Measurements from ENCODE around the gene ZNF311. TPM values are rescaled to one million over a fixed set of nuclear protein-coding genes. Genes with fewer than 3 reads are reported as not detected.
"Not testable (repeated sequence)": the region's sequence is repeated elsewhere in the genome, so short reads cannot be mapped to it uniquely, and the experiment has no call there.

ZNF311 gene
- total RNA-seq, 1 experiment from 2014 or later, result 5.3 TPM

DNA sequence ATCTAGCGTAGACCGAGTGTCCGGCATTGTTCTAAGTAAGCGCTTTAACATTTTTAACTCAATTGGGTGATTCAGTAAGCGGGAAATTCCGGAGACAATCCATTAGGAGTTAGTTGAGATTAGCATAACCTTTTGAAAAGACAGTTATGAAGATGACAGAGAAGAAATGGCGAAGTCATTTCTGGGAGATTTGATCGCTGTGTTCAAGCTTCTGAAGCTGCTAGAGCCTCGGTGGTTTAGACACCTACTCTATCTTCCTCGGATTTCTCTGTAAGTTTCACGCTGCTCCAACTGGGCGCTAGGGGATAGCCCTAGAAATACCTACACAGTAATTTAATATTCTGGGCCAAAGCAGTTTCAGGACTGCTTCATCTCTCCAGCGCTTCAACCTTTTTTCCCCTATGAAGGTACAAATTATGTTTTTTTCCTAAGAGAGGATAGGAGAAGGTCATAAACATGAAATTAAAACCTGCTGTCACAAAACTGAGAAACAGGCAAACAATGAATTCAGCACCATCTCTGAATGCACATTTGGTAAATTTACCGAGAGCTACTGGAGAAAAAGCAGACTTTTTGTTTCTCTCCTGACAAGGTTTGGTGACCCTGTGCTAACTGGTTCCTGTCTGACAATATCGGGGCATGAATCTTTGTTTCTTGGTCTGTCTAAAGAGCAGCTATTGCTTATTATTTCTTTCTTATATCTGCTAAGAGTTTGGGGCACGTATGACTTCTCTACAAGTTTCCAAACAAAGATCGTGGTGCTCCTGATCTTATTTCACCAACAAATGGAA, 22.4 kb downstream of the ZNF311 start:
- peak; percentile 84 for DNase-seq (ENCODE audit: low read depth)

DNA sequence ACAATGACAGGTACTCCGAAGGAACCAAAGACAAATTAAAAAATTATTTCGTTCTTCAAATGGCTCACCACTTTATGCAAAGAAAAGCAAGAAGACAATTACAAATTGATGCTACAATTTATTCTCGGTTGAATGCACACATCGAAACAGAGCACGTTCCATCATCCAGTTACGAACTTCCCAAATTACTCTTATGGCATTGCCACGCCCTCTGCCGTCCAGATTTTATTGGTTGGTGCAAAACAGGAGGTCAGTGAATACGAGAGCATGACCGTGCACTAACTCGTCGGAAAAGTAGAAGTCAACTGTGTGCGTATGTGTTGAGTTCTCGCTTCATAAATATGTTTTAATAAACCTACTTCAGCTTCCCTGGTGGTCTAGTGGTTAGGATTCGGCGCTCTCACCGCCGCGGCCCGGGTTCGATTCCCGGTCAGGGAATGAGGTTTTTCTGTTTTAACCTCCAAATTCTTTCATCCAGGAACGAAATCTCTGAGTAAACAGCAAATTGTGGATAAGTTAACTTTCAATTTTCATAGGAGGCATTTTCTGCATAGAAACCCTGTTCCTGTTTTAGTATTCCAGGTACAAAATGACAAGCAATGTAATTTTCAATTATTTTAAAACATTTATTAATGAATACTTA, 23.2 kb downstream of the ZNF311 start:
- DNase-seq (ENCODE audit: low read depth), result peak; percentile 97

DNA sequence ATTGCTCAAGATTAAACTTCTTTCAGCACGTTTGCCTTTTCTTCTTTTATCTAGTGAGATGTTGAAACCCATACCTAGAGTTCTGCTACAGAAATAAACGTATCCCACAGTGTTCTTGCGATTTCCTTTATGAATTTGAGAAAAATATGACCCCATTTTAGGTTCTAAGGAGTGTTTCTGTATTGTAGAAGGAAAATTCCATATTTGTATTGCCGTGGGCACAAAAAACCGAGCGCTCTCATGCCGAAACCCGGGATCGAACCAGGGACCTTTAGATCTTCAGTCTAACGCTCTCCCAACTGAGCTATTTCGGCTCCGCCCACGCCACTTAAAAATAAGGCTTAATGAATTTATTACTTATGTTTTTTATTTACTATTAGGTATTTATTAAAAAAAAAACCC, 23.7 kb downstream of the ZNF311 start:
- peak; percentile 80 for DNase-seq (ENCODE audit: low read depth)

DNA sequence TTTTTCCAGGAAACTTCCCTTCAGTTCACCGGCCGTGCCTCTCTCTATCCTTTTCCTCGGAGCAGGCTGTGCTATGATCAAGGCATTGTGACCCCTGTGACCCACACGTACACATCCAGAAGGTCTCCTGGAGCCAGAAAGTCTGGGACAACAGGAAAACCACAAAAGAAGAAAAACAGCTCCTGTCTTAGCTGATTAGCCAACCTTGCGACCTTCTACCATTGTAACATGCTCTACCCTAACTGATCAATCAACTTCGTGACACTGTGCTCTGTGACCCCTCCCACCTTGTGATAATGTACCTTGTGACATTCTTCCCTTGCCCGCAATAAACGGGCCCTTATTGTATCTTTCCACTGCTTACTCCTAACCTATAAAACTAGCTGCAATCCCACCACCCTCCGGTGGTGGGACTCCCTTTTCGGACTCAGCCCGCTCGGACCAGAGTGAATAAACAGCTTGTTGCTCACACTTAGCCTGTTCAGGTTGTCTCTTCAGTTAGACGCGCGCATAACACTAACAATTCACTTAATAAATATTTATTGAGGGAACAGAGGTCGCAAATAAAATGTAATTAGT, 24.2 kb downstream of the ZNF311 start:
- peak; percentile 95 for DNase-seq (ENCODE audit: low read depth)

DNA sequence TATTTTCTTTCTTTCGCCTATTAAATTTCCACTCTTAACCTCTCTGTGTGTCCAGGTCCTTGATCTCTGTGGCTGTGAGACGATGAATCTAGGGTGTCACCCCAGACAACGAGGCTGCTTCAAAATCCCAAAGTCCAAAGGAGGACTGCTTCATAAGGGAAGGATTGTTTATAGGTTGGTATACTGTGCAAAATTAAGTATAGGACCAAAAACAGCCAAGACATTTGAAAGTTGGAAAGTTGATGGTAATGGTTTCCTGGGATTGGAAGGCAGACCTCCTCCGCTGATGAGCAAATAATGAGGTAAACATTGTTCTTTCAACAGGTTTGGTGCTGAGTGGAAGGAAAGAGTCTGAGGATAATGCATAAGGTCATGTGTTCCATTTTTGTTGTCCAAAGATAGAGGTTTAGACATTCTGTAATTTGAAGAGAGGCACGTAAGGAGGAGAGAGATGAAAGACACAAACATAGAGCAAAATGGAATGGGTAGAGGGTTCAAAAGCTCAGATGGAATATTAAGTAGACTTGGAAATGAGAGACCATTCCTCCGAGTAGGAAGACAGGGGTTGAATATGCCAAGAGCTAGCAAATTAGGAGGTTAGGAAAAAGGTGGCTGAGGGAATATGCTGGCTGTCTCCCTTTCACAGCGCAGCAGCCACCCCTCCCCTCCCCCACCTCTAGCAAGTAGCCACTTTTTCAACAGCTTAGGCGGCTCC, 24.8 kb downstream of the ZNF311 start:
- DNase-seq (ENCODE audit: low read depth), result no peak

DNA sequence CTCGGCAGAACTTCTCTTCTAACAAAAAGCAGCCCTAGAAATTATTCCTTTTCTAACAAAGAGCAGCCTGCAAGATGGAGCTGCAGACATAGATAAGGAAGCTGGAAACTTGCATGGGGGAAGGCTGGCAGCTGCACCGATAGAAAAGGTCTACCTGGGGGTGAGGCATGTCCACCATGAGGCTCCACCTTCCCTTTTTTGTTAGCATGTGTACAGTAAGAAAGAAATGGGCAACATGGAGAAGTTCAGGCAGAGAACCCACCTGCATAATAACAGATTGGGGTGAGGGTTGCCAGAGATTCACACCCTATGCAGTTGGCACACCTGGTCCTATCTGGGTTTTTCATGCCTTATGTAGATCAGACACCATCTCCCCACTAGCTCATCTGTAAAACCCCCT, 25.4 kb downstream of the ZNF311 start:
- no peak for DNase-seq (ENCODE audit: low read depth)

DNA sequence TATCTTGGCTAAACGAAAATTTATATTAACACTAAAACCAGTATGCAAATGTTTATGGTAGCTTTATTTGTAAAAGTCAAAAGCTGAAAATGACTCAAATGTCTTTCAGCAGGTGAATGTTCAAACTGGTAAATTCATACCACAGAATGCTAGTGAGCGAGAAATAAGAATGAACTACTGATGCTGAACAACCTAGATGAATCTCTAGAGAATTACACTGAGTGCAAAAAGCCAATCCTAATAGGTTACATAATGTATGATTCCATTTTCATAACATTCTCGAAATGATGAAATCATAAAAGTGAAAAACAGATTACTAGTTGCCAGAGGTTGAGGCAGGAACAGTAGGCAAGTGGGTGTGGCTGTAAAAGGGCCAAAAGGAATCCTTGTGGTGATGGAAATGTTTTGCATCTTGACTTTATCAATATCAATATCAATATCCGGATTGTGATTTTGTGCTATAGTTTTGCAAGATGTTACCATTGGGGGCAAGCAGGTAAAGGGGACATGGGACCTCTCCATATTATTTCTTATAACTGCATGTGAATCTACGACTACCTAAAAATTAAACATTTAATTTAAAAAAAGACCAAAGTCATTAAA, 26.1 kb downstream of the ZNF311 start:
- no peak for DNase-seq (ENCODE audit: low read depth)

DNA sequence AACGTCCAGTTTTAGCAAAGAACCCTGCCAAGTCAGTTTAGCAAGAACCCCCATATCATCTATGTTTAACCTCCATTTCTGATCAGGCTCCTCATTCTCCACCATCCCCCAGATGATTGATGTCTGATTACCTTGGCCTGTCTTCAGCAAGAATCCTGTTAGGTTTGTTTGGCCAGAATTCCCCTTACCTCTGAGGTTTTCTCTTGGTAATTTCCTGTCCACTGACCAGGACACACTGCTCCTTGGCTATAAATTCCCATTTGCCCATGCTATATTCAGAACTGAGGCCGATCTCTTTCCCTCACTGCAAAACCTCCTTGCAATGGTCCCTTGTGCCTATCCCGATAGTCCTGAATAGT, 27.0 kb downstream of the ZNF311 start:
- no peak for DNase-seq (ENCODE audit: low read depth)

DNA sequence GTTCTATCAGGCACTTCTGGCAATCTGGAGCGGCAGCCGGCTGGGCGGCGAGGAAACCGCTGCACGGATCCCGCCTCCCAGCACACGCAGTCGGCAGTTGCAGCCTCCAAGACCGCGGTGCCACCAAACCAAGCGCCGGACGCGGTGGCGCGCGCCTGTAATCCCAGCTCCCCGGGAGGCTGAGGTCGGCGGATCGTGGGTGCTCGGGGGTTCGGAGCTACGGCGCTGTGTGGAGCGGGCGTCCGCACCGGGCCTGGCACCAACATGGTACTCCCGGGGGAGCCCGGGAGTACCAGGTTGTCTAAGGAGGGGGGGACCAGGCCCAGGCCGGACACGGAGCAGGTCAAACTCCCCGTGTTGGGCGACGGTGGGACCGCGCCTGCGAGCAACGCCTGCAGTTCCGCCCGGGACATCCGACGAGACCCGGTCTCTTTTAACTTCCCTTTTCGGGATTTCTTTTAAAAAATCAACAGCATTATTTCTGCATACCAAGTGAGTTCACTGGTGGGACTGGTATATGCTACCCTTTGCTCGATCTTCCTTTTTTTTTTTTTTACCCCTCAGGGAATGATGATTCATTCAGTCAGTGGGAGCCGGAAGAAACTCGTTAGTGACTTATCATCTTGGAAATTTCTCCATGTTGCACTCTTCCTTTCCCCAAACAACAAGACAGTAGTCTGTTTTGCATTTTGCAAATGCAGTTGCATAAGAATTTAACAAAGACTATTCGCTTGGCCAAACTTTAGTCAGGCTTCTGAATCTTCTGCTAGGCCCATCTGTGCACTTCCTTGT, 27.6 kb downstream of the ZNF311 start:
- DNase-seq (ENCODE audit: low read depth), result peak; percentile 93

DNA sequence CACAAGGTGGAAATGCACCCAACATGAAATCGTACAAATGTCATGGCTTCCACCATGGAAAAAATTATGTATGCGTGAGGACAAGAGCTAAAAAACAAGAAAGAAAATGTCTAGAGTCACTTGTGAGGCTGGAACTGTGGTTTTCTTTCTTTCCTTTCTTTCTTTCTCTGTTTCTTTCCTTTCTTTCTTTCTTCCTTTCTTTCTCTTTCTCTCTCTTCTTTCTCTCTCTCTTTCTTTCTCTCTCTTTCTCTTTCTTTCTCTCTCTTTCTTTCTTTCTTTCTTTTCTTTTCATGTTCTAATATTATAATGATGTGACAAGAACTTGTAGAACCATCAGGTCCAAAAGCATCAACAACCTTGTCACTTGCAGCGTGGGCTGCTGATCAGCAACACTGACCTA, 28.4 kb downstream of the ZNF311 start:
- no peak for DNase-seq (ENCODE audit: low read depth)

DNA sequence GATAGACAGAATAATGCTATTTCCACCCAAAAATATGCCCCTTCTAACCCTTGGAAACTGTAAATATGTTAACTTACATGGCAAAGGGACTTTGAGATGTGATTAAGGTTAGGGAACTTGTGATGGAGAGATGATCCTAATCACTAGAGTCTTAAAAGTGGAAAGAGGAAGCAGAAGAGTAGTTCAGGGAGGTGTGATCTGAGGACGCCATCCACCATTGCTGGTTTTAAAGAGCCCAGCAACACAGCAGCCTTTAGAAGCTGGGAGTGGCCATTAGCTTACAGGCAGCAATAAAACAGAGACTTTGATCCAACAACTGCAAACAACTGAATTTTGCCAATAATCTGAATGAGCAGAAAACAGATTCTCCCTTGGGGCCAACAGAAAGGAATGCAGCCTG, 30.6 kb downstream of the ZNF311 start:
- DNase-seq (ENCODE audit: low read depth), result no peak

DNA sequence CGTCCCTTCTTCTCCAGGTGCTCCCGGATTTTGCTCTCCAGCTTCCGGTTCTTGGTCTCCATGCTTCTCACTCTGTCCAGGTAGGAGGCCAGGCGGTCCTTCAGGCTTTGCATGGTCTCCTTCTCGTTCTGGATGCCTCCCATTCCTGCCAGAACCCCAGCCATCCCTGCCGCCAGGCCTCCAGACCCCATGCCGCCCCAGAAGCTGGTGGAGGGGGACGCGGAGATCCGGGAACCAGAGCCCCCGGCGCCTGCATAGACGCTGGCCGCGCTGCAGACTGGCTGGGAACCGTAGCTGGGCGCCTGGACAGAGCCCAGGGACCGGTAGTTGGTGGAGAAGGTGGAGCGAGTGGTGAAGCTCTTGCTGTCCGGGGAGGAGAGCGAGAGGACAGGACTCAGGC, 35.1 kb downstream of the ZNF311 start:
- not testable (repeated sequence) for DNase-seq (ENCODE audit: low read depth)

DNA sequence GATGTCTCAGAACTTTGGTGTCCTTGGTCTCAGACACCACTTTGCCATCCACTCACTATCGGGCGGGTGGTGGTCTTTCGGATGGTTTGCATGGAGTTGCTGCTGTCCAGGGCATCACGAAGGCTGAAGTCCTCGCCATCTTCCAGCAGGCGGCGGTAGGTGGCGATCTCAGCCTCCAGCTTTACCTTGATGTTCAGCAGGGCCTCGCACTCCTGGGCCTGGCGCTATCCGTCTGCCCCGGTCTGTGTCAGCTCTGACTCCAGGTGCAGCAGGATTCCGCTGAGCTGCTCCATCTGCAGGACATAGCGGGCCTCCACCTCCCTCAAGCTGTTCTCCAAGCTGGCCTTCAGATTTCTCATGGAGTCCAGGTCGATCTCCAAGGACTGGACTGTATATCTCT, 36.0 kb downstream of the ZNF311 start:
- DNase-seq (ENCODE audit: low read depth), result no peak

DNA sequence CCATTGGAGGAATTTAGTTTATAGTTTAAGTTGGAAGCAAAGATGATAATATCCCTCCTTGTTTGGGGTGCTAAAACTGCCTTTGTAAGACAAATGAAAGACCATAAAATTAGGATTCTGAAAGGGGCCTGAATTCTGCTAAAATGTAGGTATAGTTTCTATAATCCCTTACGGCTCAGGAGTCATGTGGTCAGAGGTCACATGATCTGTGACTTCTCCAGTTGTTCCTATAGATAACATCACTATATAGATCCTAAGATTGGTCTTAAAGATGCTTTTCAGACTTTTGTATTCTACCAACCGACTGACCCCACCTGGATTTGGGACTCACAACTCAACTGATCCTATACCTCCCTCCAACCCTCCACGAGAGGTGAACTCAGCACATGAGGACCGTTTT, 36.6 kb downstream of the ZNF311 start:
- no peak for DNase-seq (ENCODE audit: low read depth)

DNA sequence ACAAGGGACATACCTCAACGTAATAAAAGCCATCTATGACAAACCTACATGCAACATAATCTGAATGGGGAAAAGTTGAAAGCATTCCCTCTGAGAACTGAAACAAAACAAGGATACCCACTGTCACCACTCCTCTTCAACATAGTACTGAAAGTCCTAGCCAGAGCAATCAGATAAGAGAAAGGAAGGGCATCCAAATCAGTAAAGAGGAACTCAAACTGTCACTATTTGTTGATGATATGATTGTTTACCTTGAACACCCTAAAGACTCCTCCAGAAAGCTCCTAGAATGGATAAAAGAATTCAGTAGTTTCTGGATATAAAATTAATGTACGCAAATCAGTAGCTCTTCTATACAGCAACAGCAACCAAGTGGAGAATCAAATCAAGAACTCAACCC, 39.4 kb downstream of the ZNF311 start:
- DNase-seq (ENCODE audit: low read depth), result no peak

DNA sequence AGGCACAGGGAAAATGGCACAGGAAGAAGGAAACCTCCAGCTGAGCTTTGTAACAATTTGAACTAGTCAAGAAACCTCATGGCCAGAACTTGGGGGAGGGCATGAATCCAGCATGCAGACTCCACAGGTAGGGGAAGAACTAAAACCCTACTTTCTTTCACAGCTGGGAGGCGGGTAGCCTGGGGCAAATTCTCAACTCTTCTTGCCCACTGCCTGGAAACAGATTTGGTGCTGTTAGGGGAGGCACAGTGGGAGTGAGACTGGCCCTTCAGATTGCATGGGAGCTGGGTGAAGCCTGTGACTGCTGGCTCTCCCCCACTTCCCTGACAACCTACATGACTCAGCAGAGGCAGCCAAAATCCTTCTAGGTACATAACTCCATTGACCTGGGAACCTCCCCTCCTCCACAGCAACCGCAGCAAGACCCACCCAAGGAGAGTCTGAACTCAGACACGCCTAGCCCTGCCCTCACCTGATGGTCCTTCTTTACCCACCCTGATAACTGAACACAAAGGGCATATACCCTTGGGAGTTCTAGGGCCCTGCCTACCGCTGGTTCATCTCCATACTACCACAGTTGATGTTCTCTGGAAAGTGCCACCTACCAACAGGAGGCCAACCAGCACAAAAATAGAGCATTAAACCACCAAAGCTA, 44.1 kb downstream of the ZNF311 start:
- DNase-seq (ENCODE audit: low read depth), result peak; percentile 34

DNA sequence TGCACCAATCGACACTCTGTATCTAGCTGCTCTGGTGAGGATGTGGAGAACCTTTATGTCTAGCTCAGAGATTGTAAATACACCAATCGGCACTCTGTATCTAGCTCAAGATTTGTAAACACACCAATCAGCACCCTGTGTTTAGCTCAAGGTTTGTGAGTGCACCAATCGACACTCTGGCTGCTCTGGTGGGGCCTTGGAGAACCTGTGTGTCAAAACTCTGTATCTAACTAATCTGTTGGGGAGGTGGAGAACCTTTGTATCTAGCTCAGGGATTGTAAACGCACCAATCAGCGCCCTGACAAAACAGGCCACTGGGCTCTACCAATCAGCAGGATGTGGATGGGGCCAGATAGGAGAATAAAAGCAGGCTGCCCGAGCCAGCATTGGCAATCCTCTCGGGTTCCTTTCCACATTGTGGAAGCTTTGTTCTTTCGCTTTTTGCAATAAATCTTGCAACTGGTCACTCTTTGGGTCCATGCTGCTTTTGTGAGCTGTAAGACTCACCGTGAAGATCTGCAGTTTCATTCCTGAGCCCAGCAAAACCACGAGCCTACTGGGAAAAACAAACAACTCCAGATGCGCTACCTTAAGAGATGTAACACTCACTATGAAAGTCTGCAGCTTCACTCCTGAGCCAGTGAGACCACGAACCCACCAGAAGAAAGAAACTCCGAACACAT, 46.4 kb downstream of the ZNF311 start:
- DNase-seq (ENCODE audit: low read depth), result not testable (repeated sequence)

DNA sequence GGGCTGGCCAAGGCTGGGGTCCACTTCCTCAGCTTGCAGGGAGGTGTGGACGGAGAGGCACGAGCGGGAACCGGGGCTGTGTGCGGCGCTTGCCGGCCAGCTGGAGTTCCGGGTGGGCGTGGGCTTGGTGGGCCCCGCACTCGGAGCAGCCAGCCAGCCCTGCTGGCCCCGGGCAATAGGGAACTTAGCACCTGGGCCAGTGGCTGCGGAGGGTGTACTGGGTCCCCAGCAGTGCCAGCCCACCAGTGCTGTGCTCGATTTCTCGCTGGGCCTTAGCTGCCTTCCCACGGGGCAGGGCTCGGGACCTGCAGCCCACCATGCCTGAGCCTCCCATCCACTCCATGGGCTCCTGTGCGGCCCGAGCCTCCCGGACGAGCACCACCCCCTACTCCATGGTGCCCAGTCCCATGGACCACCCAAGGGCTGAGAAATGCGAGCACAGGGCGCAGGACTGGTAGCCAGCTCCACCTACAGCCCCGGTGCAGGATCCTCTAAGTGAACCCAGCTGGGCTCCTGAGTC, 47.3 kb downstream of the ZNF311 start:
- not testable (repeated sequence) for DNase-seq (ENCODE audit: low read depth)

DNA sequence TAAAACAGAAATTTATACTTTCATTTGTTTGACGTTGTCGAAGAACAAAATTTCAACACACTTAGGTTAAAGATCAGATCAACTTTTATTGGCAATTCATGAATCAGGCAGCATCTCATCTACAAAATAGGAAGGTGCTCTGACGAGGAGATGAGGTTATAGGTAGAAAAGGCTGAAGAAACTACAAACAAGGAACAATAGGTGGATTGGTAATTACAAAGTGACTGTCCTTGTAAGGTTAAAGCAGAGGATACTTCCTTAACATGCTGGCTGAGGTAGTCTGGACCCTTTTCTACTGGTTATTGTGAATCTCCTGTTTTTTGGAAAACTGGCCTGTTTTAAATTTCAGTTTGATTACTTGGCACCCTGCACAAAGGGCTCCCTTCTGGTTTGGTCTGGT, 48.8 kb downstream of the ZNF311 start:
- DNase-seq (ENCODE audit: low read depth), result no peak
